Measurements from ENCODE around the gene ESRRA.

DNA sequence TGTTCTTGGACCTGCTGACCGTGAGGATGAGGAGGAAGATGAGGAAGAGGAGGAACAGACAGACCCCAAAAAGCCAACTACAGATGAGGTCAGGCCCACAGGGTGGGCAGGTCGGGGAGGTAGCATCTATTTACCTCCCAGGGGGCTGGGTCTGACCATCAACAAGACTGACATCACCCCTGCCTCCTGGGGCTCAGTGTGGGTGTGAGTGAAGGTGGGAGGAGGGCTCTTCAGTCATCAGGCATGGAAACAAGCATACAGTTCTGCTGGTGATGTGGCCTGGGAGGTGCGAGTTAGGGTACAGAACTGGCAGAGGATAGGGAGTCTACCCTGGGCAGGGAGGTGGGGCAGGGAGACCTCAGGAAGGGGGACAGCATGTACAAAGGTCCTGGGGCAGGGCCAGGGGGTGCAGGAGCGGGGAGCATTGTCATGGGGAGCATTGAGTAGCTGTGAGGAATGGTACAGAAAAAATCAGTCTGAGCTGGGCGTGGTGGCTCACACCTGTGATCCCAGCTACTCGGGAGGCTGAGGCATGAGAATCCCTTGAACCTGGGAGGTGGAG, 45.1 kb upstream of the ESRRA start:
- TF ChIP-seq NCOA1 (CRISPR knock-in tag; IDR thresholded peaks at IDR 0.05) (no peak), EZH2 (conservative IDR thresholded peaks at IDR 0.05; ENCODE audit: low read depth, low read length) (no peak), ZNF263 (CRISPR knock-in tag; IDR thresholded peaks at IDR 0.05) (no peak), RAD51 (IDR thresholded peaks at IDR 0.05; ENCODE audit: borderline replicate concordance) (no peak), TAF1 (CRISPR knock-in tag; IDR thresholded peaks at IDR 0.05) (no peak), ZFP36 (IDR thresholded peaks at IDR 0.05; ENCODE audit: borderline replicate concordance, low read depth, low read length, partially characterized antibody) (no peak), CHD4 (IDR thresholded peaks at IDR 0.05; ENCODE audit: borderline replicate concordance, low read length) (no peak), SP1 (IDR thresholded peaks at IDR 0.05) (no peak), SP1 (CRISPR knock-in tag; IDR thresholded peaks at IDR 0.05) (no peak), U2AF2 (IDR thresholded peaks at IDR 0.05; ENCODE audit: low read depth, low read length) (no peak), KLF16 (CRISPR knock-in tag; IDR thresholded peaks at IDR 0.05) (no peak), ZNF17 (CRISPR knock-in tag; IDR thresholded peaks at IDR 0.05) (no peak)
- TF ChIP-seq, protein P1, sequence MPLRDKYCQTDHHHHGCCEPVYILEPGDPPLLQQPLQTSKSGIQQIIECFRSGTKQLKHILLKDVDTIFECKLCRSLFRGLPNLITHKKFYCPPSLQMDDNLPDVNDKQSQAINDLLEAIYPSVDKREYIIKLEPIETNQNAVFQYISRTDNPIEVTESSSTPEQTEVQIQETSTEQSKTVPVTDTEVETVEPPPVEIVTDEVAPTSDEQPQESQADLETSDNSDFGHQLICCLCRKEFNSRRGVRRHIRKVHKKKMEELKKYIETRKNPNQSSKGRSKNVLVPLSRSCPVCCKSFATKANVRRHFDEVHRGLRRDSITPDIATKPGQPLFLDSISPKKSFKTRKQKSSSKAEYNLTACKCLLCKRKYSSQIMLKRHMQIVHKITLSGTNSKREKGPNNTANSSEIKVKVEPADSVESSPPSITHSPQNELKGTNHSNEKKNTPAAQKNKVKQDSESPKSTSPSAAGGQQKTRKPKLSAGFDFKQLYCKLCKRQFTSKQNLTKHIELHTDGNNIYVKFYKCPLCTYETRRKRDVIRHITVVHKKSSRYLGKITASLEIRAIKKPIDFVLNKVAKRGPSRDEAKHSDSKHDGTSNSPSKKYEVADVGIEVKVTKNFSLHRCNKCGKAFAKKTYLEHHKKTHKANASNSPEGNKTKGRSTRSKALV (CRISPR knock-in tag; IDR thresholded peaks at IDR 0.05), result no peak
- TF ChIP-seq, protein P2, sequence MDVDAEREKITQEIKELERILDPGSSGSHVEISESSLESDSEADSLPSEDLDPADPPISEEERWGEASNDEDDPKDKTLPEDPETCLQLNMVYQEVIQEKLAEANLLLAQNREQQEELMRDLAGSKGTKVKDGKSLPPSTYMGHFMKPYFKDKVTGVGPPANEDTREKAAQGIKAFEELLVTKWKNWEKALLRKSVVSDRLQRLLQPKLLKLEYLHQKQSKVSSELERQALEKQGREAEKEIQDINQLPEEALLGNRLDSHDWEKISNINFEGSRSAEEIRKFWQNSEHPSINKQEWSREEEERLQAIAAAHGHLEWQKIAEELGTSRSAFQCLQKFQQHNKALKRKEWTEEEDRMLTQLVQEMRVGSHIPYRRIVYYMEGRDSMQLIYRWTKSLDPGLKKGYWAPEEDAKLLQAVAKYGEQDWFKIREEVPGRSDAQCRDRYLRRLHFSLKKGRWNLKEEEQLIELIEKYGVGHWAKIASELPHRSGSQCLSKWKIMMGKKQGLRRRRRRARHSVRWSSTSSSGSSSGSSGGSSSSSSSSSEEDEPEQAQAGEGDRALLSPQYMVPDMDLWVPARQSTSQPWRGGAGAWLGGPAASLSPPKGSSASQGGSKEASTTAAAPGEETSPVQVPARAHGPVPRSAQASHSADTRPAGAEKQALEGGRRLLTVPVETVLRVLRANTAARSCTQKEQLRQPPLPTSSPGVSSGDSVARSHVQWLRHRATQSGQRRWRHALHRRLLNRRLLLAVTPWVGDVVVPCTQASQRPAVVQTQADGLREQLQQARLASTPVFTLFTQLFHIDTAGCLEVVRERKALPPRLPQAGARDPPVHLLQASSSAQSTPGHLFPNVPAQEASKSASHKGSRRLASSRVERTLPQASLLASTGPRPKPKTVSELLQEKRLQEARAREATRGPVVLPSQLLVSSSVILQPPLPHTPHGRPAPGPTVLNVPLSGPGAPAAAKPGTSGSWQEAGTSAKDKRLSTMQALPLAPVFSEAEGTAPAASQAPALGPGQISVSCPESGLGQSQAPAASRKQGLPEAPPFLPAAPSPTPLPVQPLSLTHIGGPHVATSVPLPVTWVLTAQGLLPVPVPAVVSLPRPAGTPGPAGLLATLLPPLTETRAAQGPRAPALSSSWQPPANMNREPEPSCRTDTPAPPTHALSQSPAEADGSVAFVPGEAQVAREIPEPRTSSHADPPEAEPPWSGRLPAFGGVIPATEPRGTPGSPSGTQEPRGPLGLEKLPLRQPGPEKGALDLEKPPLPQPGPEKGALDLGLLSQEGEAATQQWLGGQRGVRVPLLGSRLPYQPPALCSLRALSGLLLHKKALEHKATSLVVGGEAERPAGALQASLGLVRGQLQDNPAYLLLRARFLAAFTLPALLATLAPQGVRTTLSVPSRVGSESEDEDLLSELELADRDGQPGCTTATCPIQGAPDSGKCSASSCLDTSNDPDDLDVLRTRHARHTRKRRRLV (CRISPR knock-in tag; IDR thresholded peaks at IDR 0.05), result no peak
